Measurements from ENCODE around the gene LMX1A.
A peak's percentile ranks its signal among the peaks of the same experiment; 100 is the strongest.

The LMX1A gene

DNA sequence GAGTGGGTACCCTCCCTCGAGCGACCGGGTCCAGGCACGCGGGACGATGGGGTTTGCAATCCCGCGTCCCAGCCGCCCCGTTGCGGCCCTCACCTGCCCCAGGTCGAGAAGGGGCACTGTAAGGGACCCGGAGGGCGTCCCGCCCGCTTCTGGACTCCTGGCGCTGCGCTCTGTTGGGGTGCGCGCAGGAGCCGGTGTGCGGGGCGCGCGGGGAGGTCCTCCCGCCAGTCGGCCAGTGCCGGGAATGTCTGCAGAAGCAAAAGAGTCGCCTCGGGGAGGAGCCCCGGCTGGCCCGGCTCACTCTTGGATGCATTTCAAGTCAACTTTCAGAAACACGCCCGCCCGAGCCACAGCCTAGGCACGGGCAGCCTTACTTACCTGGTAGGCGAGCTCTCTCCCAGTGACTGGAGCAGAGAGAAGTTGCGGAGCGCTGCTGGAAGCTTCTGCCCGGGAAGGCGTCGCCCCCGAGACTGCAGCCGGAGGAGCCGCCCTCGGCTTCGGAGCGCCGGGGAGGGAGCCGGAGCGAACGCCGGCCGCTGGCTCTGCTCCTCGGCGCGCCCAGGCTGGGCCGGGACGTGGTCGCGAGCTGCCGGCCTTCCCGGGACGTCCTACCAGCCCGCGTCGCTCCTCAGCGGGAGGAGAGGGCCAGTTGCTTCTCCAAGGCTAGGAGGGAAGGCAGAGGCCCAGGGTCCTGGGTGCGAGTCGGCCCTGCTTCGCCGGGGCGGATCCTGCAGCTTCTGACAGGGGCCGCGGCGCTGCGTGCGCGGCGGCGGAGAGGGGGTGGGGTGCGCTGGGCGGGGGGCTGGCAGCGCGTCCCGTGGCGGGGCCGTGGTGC lies at the start of gene LMX1A:
TSS of gene LMX1A (minus strand) at position 739 of the 835 bp plus-strand sequence. CDS start 1,156 bp downstream, outside the sequence.
- intact Hi-C loops (cut with DNase I): no loop called here
- DNase-seq: peak in 8 of 42 donors; percentile 15 to 55 (median 32)

DNA sequence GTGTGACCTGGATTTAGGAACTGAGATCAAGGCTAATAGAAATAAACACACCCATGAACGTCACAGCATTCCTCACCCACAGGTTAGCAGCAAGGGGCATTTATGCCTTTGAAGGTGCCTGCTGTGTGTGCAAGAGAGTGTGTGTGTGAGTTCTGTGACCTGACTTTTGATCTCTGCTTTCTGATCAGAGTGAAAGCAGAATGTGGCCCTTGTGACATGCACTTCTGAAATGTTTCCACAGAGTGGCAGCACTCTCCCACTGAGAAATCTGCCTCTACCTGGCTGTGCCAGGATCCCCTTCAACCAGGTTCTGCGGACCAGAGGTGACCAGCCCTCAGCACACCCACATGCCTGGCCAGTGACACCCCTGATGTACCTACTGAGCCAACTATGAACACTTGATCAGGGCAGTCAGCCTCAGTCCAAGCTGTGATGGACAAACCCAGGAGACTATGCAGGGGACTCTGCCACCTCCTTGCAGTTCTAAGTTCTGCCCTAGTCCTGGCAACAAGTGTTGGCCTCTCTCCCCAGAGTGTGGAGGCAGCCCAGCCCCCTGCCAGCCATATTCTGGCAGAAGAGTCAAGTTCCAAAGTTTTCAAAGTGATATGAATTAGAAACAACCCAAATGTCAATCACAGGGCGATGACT lies 47.4 kb upstream of the LMX1A start:
- peak in 35 of 42 donors; percentile 8 to 74 (median 41) for DNase-seq
- intact Hi-C loops (cut with DNase I): no loop called here

DNA sequence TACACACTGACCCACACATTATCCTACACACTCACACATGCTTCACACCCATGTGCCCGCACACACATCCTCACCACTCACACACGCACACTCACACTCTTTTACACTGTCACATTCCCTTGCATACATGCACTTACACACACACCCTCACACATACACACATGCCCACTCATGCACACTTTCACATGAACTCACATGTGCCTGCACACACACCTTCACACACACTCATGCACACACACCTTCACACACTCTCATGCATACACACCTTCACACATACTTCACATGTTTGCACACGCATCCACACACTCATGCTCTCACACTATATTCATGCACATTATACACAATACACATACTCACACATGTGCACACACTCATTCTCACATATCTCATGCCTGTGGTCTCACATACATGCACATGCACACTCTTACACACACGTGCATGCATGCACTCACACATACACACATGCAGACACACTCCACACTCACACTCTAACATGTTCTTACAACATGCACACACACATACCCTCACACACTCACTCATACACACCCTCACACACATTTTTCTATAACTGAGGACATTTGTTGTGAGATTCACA lies 46.1 kb upstream of the LMX1A start:
- intact Hi-C loops (cut with DNase I): no loop called here

GRCh38 chr1:165397944-165398343 lies 41.4 kb upstream of the LMX1A start:
- DNase-seq: no peak
- intact Hi-C loops (cut with DNase I): loop anchor here (5.0 kb wide), 1 partner anchor 519 kb away; no protein-coding TSS in a partner anchor

More for the DNA sequence above, 46.1 kb upstream of the LMX1A start:
- no peak for DNase-seq

DNA sequence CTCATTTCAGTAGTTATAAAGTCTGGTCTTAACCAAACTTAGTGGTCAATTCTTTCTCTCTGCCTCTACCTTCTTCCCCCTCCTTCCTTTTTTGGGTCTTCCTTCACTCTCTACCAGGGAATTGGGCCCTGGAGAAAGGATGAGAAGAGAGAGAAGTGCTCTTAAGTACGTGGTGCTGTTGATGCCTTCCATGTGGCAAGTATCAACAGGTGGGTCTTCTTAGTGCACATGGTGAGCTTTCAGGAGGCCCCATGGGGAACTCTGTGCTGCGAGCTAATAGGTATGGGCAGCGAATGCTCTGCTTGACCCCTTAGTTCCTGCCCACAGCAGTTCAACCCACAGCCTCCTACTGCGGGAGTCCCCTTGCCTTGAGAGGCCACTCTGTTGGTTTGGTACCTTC lies 39.4 kb upstream of the LMX1A start:
- DNase-seq: no peak
- intact Hi-C loops (cut with DNase I): loop anchor here (5.0 kb wide), 1 partner anchor 521 kb away; no protein-coding TSS in a partner anchor

DNA sequence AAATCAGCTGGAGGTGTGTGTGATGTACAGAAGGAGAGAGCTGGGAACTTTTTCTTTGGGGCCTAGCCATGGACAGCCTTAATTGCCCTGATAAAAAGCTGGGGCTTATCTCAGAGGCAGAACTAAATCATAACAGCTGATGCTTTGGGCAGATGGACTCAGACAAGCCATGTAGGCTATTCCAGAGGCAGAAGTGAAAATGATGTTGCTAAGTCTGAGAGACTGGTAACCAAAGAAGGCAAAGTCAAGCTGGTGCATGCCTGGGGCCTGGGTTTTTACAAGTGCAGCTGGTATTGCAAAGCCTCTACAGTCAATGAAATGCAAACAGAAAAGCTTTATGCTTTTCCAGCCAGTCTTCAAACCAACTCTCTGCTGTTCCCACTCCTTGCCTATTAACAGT lies 39.0 kb upstream of the LMX1A start:
- intact Hi-C loops (cut with DNase I): loop anchor here (5.0 kb wide), 1 partner anchor 522 kb away; no protein-coding TSS in a partner anchor
- no peak for DNase-seq

DNA sequence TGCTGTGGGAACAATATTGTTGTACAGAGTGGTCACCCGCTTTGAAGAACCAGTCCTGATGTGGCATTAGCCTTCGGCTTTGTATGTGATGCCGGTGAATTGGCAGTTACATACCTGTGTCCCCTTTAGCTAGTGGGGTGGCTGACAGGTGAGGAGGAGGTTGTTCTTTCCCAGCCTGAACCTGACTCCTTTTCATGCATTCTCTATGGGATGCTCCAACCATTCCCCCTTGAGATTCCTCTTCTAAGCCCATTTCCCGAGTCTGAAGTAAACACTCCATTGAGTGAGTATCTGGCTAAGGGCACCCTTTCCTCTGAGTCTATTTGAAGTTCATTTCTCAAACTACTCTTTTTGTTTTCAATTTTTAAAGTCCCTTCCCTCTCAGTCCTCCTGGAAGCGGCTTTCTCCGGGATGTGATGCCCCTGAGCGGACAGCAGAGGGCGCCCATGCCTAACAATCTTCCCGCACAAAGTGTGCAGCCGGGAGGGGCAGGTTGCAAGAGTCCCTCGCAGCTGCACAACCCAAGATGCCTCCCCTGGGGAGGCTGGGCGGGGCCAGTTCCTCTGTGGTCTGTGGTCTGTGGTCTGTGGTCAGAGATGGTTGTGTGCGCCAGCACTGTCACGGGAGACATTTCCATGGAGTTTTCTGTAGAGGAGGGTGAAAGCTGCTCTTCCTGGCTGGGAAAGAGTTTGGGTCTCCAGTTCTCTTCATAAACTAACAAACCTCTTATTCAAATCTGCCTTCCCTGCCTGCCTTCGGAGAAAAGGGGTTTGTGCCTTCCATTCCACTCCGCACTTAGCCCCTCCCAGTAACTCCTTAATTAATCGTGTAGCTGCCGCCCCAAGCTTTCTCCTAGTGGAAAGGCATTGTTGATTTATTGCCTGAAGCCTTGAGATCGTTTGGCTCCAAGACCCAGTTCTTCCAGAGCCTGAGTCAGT lies 36.4 kb upstream of the LMX1A start:
- peak; percentile 71 to 92 (median 83) for DNase-seq
- intact Hi-C loops (cut with DNase I): loop anchor here (5.0 kb wide), 1 partner anchor 204 kb away; no protein-coding TSS in a partner anchor

GRCh38 chr1:165389609-165390008 lies 33.1 kb upstream of the LMX1A start:
- intact Hi-C loops (cut with DNase I): loop anchor here (5.0 kb wide), 1 partner anchor 208 kb away; no protein-coding TSS in a partner anchor
- no peak for DNase-seq

DNA sequence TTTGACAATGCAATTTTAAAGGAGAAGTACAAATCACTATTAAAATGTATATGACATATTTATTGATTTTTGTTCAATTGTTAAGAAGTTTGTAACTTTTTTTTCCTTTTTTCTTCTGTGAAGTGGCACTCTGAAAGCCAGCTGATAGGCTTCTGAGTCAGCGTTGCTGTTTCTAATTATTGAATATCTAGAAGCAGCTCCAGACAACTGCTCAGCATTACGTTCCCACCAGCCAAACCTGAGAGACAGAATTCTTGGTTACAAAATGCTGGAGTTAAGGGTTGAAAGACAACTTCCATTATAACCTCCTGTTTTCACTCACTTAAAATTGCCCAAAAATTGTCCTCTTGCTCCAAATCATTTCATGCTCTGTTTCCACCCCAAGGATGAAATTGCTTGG lies 31.4 kb upstream of the LMX1A start:
- DNase-seq: no peak
- intact Hi-C loops (cut with DNase I): no loop called here

DNA sequence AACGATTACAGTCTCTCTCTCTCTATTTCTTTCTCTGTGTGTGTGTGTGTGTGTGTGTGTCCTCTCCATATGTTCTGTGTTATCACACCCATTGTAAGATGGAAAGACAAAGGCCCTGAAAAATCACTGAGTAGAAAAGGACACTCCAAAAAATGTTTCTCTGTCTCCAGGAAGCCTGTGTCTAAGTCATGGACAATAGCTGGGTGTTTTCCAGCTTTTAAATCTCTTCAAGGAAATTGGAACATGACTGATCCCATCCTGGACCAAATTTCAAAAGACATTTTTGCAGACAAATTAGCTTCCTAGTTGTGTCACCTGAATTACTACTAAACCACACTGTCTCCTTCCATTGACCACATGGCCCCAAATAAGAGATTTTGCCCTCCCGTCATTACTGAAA lies 31.0 kb upstream of the LMX1A start:
- DNase-seq: no peak
- intact Hi-C loops (cut with DNase I): no loop called here

- intact Hi-C loops (cut with DNase I): no loop called here
- peak in 8 of 42 donors; percentile 12 to 61 (median 32) for DNase-seq
Observed at GRCh38 chr1:165383599-165384405, 27.3 kb upstream of the LMX1A start.

GRCh38 chr1:165383067-165383466 lies 26.6 kb upstream of the LMX1A start:
- intact Hi-C loops (cut with DNase I): no loop called here

GRCh38 chr1:165381745-165382505 lies 25.4 kb upstream of the LMX1A start:
- intact Hi-C loops (cut with DNase I): no loop called here
- no peak for DNase-seq

More at GRCh38 chr1:165383067-165383466, 26.6 kb upstream of the LMX1A start:
- DNase-seq: peak in 23 of 42 donors; percentile 12 to 80 (median 52)

DNA sequence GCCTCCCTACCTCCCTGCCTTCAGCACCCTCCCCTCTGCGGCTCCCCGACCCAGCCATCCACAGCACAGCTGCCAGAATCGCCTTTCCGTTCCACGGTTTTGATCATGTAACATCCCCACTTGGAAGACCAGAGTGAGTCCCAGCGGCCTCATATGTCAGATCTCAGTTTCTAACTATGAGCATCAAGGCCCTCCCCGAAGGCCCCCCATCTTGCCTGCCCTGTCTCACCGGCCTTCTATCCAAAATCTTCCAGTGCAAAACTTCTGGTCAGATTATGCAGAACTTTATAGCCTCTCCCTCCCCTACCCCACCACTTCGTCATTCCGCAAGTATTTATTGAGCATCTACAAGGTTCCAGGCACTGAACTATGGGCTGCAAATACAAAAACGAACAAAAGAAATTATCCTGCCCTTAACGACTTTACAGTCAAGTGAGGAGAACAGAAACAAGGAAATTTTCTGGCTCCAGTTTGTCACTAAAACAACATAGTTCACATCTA lies 20.3 kb upstream of the LMX1A start:
- intact Hi-C loops (cut with DNase I): no loop called here
- no peak for DNase-seq

DNA sequence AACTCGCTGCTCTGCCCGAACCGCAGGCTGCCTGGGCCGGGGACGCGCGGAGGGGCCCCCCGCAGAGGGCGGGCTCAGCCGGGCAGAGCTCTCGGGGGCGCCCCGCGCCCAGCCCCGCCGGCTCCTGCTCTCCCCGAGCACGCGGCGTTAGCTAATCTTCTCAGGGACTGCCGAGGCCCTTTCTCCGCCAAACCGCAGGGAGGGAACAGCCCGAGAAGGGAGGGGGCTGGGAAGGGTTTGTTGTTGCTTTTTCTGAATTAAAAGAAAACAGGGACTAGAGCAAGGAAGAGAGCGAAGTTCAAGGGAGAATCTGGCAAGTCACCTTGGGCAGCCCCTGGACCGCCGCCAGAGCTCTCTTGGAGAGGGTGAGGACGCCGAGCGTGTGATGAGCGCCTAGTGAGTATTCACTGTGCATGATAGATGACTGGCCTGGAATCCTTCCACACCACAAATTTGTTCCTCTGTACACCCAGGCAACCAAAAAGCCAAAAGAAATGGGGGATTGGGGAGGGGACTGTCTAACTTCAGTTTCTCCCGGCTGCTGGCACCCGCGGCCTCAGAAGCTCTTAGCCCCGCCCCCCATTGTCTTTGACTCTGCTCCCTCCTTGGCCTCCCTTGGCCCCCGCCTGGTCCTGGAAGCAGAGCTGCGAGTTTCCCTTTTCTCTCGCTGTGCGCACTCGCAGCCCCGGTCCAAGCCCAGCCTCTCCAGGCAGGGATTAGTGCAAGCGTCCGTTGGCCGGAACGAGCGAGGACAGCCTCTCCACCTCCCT lies 19.7 kb upstream of the LMX1A start:
- intact Hi-C loops (cut with DNase I): no loop called here
- peak; percentile 25 to 86 (median 66) for DNase-seq

DNA sequence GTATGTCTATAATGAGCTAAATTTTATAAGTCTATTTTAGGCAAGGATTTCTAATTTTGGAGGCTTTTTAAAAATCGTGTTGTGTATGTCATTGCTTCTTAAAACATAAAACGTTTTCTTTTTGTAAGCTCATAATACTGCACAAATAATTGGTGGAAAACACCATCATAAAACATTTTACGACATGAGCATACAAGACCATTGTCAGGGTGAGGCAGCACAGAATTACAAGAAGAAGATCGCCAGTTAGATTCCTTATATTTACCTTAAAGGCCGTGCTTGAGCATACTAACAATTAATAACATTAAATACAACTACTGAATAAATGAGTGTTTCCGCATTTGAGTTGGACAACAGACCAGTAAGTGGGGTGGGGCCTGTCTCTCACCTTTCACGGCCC lies 19.1 kb upstream of the LMX1A start:
- no peak for DNase-seq

More for the DNA sequence above, 19.1 kb upstream of the LMX1A start:
- intact Hi-C loops (cut with DNase I): no loop called here

All from head of caudate nucleus (tissue), 42 donors.